Mesendoderm (in vitro differentiated cells): ENCODE results near the gene CSF1R.

Experiments
- DNase-seq: peaks from one replicate; pipeline ENCODE4 v3.0.0; 2013
- H2AK5ac ChIP-seq: 2 replicates; pipeline ENCODE4 v1.6.1; 2013; ENCODE audit warnings: low read length, inconsistent platforms
- H2BK120ac ChIP-seq: 2 replicates; pipeline ENCODE4 v1.6.1; 2013; ENCODE audit warnings: low read depth, mild to moderate bottlenecking, low read length, moderate library complexity, mixed read lengths
- H2BK15ac ChIP-seq: replicated peaks from 2 replicates; pipeline ENCODE4 v1.6.1; 2013; ENCODE audit warnings: low read depth, mild to moderate bottlenecking, moderate library complexity
- H2BK5ac ChIP-seq: 2 replicates; pipeline ENCODE4 v1.6.1; 2013; ENCODE audit warnings: low read length, inconsistent platforms
- H3K18ac ChIP-seq: 2 replicates; pipeline ENCODE4 v1.6.1; 2013; ENCODE audit warnings: mild to moderate bottlenecking, low read length, mixed read lengths
- H3K23ac ChIP-seq: one replicate; pipeline ENCODE4 v1.6.1; 2013; ENCODE audit warnings: low read length
- H3K27ac ChIP-seq: 2 replicates; pipeline ENCODE4 v1.5.1; 2013; ENCODE audit warnings: low read depth, mild to moderate bottlenecking, inconsistent platforms, low read length, moderate library complexity
- H3K27me3 ChIP-seq: 2 replicates; pipeline ENCODE4 v1.6.1; 2013; ENCODE audit warnings: low read length, control low read depth, mild to moderate bottlenecking, inconsistent platforms; ENCODE audit not compliant: insufficient read depth, poor library complexity
- H3K36me3 ChIP-seq: 2 replicates; pipeline ENCODE4 v1.6.1; 2013; ENCODE audit warnings: low read length, inconsistent platforms; ENCODE audit not compliant: control insufficient read depth, insufficient read depth
- H3K4ac ChIP-seq: one replicate; pipeline ENCODE4 v1.6.1; 2013; ENCODE audit warnings: low read depth, mild to moderate bottlenecking, low read length, moderate library complexity
- H3K4me1 ChIP-seq: 2 replicates; pipeline ENCODE4 v1.6.1; 2013; ENCODE audit warnings: low read depth, low read length, inconsistent platforms; ENCODE audit not compliant: control insufficient read depth
- H3K4me2 ChIP-seq: 2 replicates; pipeline ENCODE4 v1.6.1; 2013; ENCODE audit warnings: low read length
- H3K4me3 ChIP-seq: 2 replicates; pipeline ENCODE4 v1.5.1; 2013; ENCODE audit warnings: mild to moderate bottlenecking, low read length
- H3K56ac ChIP-seq: one replicate; pipeline ENCODE4 v1.6.1; 2013; ENCODE audit warnings: low read length
- H3K79me1 ChIP-seq: 2 replicates; pipeline ENCODE4 v1.6.1; 2013; ENCODE audit warnings: low read length, inconsistent platforms
- H3K79me2 ChIP-seq: 2 replicates; pipeline ENCODE4 v1.6.1; 2013; ENCODE audit warnings: mild to moderate bottlenecking, low read length; ENCODE audit not compliant: control insufficient read depth, insufficient read depth
- H3K9ac ChIP-seq: 2 replicates; pipeline ENCODE4 v1.6.1; 2013; ENCODE audit warnings: low read length, inconsistent platforms
- H4K5ac ChIP-seq: one replicate; pipeline ENCODE4 v1.6.1; 2013; ENCODE audit warnings: low read length
- H4K8ac ChIP-seq: one replicate; pipeline ENCODE4 v1.6.1; 2013; ENCODE audit warnings: low read depth, mild to moderate bottlenecking, control low read depth, low read length, moderate library complexity
- WGBS: extraction: QIAGEN DNeasy Blood & Tissue Kit; methylation state at CpG from one replicate; pipeline ENCODE4 v1.1.7; 2013; ENCODE audit warnings: low lambda C conversion rate, missing lambda C conversion rate; ENCODE audit not compliant: insufficient coverage; ENCODE audit errors: extremely low coverage; 5-methylcytosine and 5-hydroxymethylcytosine counted together

Gene CSF1R

GRCh38 chr5:150044712-150045111 is 41.6 kb downstream of the CSF1R start:
- Histone ChIP-seq H3K56ac (no peak overlapping the region), H2BK15ac (no peak overlapping the region), H3K27me3 (no peaks in the 10 kb centered on the region), H4K8ac (no peak overlapping the region), H3K79me2 (no peaks in the 10 kb centered on the region), H4K5ac (no peak overlapping the region), H3K27ac (no peak overlapping the region), H3K4ac (no peak overlapping the region), H3K79me1 (no peaks in the 10 kb centered on the region), H3K4me1 (no peaks in the 10 kb centered on the region), H3K36me3 (peaks cover 13% of the 10 kb centered on the region), H3K4me3 (no peak overlapping the region), H2AK5ac (no peak overlapping the region), H3K18ac (no peak overlapping the region), H2BK5ac (no peak overlapping the region), H3K9ac (no peak overlapping the region), H2BK120ac (no peak overlapping the region), H3K4me2 (no peak overlapping the region), H3K23ac (no peak overlapping the region)
- DNase-seq: no peak
- WGBS: no CpG with 5 or more reads among the region's 7 CpGs

GRCh38 chr5:150044329-150044681 is 42.0 kb downstream of the CSF1R start:
- H3K27ac ChIP-seq: no peak overlapping the region
- no peaks in the 10 kb centered on the region for H3K4me1 ChIP-seq
- H3K79me2 ChIP-seq: no peaks in the 10 kb centered on the region
- DNase-seq: no peak
- no peak overlapping the region for H4K8ac ChIP-seq
- no peak overlapping the region for H2BK120ac ChIP-seq
- H3K18ac ChIP-seq: no peak overlapping the region
- peaks cover 10% of the 10 kb centered on the region for H3K36me3 ChIP-seq
- no peak overlapping the region for H3K23ac ChIP-seq
- no peak overlapping the region for H3K9ac ChIP-seq
- no peak overlapping the region for H2AK5ac ChIP-seq
- H2BK15ac ChIP-seq: no peak overlapping the region
- H3K4me3 ChIP-seq: no peak overlapping the region
- no peaks in the 10 kb centered on the region for H3K27me3 ChIP-seq
- H2BK5ac ChIP-seq: no peak overlapping the region
- no peak overlapping the region for H3K4ac ChIP-seq
- no peak overlapping the region for H3K4me2 ChIP-seq
- H3K56ac ChIP-seq: no peak overlapping the region
- no peaks in the 10 kb centered on the region for H3K79me1 ChIP-seq
- H4K5ac ChIP-seq: no peak overlapping the region

DNA sequence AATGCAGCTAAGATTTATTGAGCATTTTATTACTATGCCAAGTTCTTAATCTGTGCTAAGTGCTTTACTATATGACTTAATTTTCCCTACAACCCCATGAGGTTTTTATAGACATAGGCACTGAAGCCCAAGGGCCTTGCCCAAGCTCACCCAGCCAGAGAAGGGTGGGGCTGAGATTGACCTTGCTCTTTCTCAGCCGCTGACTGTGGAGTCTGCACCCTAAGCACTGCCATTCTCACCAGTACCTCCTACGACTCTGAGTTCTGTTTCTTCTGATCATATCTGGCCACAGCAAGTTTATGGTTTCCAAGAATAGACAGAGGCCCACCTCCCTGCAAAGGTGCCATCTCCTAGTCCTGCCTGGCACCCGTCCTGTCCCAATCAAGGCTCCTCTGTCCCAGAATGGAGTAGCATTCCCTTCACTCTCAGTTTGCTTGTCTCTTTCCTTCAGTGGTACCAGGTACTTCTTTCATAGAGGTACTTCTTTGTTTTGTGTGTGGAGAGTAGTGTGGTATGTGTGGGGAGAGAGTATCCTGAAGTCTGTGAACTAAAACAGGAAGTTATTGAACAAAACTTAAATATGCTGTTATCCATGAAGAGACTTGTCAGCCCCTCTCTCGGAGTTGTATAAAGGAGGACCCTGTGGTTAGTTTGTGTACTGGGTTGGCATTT is 42.6 kb downstream of the CSF1R start:
- H3K4ac ChIP-seq: no peak overlapping the region
- no peak overlapping the region for H3K27ac ChIP-seq
- no peak overlapping the region for H2BK15ac ChIP-seq
- no peak overlapping the region for H4K8ac ChIP-seq
- no peak overlapping the region for H3K18ac ChIP-seq
- no peaks in the 10 kb centered on the region for H3K79me2 ChIP-seq
- no CpG with 5 or more reads among the region's 4 CpGs for WGBS
- no peak overlapping the region for H3K4me3 ChIP-seq
- H3K4me2 ChIP-seq: no peak overlapping the region
- H3K56ac ChIP-seq: no peak overlapping the region
- no peak overlapping the region for H4K5ac ChIP-seq
- no peak overlapping the region for H2AK5ac ChIP-seq
- H3K9ac ChIP-seq: no peak overlapping the region
- H3K23ac ChIP-seq: no peak overlapping the region
- no peak for DNase-seq
- H2BK5ac ChIP-seq: no peak overlapping the region
- peaks cover 10% of the 10 kb centered on the region for H3K36me3 ChIP-seq
- no peaks in the 10 kb centered on the region for H3K4me1 ChIP-seq
- H3K79me1 ChIP-seq: no peaks in the 10 kb centered on the region
- no peaks in the 10 kb centered on the region for H3K27me3 ChIP-seq
- no peak overlapping the region for H2BK120ac ChIP-seq

- Histone ChIP-seq H3K9ac (no peak overlapping the region), H3K36me3 (peaks cover 9% of the 10 kb centered on the region), H3K4me1 (no peaks in the 10 kb centered on the region), H3K23ac (no peak overlapping the region), H2BK15ac (no peak overlapping the region), H2BK5ac (no peak overlapping the region), H3K4me2 (no peak overlapping the region), H2AK5ac (no peak overlapping the region), H3K79me2 (no peaks in the 10 kb centered on the region), H3K18ac (no peak overlapping the region), H3K4ac (no peak overlapping the region), H4K5ac (no peak overlapping the region), H2BK120ac (no peak overlapping the region), H3K56ac (no peak overlapping the region), H3K27ac (no peak overlapping the region), H4K8ac (no peak overlapping the region), H3K4me3 (no peak overlapping the region), H3K27me3 (no peaks in the 10 kb centered on the region), H3K79me1 (no peaks in the 10 kb centered on the region)
- WGBS: no CpG with 5 or more reads among the region's 3 CpGs
- no peak for DNase-seq
Observed at GRCh38 chr5:150042459-150042858, 43.9 kb downstream of the CSF1R start.

DNA sequence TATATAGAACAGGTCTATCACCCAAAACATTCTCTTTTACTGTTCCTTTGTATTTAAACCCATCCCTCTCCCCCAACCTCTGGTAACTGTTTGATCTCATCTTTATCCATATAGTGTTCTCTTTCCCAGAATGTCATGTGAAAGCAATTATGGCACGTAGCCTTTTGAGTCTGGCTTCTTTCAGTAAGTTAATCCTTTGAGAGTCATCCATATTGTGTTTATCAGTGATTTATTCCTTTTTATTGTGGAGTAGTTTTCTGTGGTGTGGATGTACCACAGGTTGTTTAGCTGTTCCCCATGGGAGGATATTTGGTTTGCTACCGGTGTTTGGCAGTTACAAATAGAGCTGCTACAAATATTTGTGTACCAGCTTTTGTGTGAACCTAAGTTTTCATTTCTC is 47.8 kb downstream of the CSF1R start:
- H2BK15ac ChIP-seq: no peak overlapping the region
- H3K27me3 ChIP-seq: no peaks in the 10 kb centered on the region
- no peak overlapping the region for H2BK5ac ChIP-seq
- no peaks in the 10 kb centered on the region for H3K79me1 ChIP-seq
- no peak overlapping the region for H3K18ac ChIP-seq
- no peak overlapping the region for H2BK120ac ChIP-seq
- H3K4me2 ChIP-seq: no peak overlapping the region
- no peak overlapping the region for H3K4me3 ChIP-seq
- no peak overlapping the region for H3K56ac ChIP-seq
- peaks cover 12% of the 10 kb centered on the region for H3K36me3 ChIP-seq
- no peaks in the 10 kb centered on the region for H3K4me1 ChIP-seq
- no peaks in the 10 kb centered on the region for H3K79me2 ChIP-seq
- no peak overlapping the region for H4K8ac ChIP-seq
- no peak overlapping the region for H2AK5ac ChIP-seq
- H3K9ac ChIP-seq: no peak overlapping the region
- H4K5ac ChIP-seq: no peak overlapping the region
- no CpG with 5 or more reads among the region's 2 CpGs for WGBS
- H3K23ac ChIP-seq: no peak overlapping the region
- no peak overlapping the region for H3K27ac ChIP-seq
- no peak for DNase-seq
- H3K4ac ChIP-seq: no peak overlapping the region

GRCh38 chr5:150036513-150036912 is 49.8 kb downstream of the CSF1R start:
- H3K56ac ChIP-seq: no peak overlapping the region
- DNase-seq: no peak
- no peak overlapping the region for H3K18ac ChIP-seq
- peaks cover 8% of the 10 kb centered on the region for H3K36me3 ChIP-seq
- H3K4me3 ChIP-seq: no peak overlapping the region
- H3K27ac ChIP-seq: no peak overlapping the region
- H3K79me1 ChIP-seq: no peaks in the 10 kb centered on the region
- no peak overlapping the region for H2BK5ac ChIP-seq
- H3K79me2 ChIP-seq: no peaks in the 10 kb centered on the region
- no peak overlapping the region for H2AK5ac ChIP-seq
- H3K4ac ChIP-seq: no peak overlapping the region
- H3K9ac ChIP-seq: no peak overlapping the region
- no peak overlapping the region for H3K4me2 ChIP-seq
- H3K27me3 ChIP-seq: no peaks in the 10 kb centered on the region
- no peaks in the 10 kb centered on the region for H3K4me1 ChIP-seq
- no peak overlapping the region for H4K8ac ChIP-seq
- no peak overlapping the region for H2BK15ac ChIP-seq
- no peak overlapping the region for H4K5ac ChIP-seq
- no peak overlapping the region for H2BK120ac ChIP-seq
- no peak overlapping the region for H3K23ac ChIP-seq
- no CpG with 5 or more reads among the region's 9 CpGs for whole genome bisulfite sequencing
